Endometrial microvascular endothelial cells (primary cell): Measurements from ENCODE around the gene ACTR3. TPM values are rescaled to one million over a fixed set of nuclear protein-coding genes. Genes with fewer than 3 reads are reported as not detected.

ENCODE experiments used
- in situ Hi-C: cut with HindIII; loops from 2 replicates; pipeline ENCODE4 v1.10.0; 2017; ENCODE audit warnings: low sequenced_read_pairs, low pct_unique_long_range_greater_than_20kb; ENCODE audit errors: inconsistent ontology term
- total RNA-seq: library from RNA; depleted of rRNA; stranded (reverse); fragments of >200 nt; gene quantifications from one replicate; pipeline ENCODE4 v1.2.3, GENCODE V29; 2015; ENCODE audit errors: inconsistent ontology term

ACTR3 gene
- total RNA-seq, 1 donor from 2014 or later, result 468 TPM

GRCh38 chr2:113872201-113872600 lies 17.7 kb upstream of the ACTR3 start:
- in situ Hi-C loops, result no loop called here

- in situ Hi-C loops, result no loop called here
Measured at GRCh38 chr2:113873867-113874266, 16.0 kb upstream of the ACTR3 start.

- in situ Hi-C loops, result loop anchor here (25.0 kb wide), 1 partner anchor 113 kb away; the partner anchor contains the start of gene SLC35F5
Measured at GRCh38 chr2:113875135-113875534, 14.8 kb upstream of the ACTR3 start.

- in situ Hi-C loops, result loop anchor here (25.0 kb wide), 1 partner anchor 114 kb away; the partner anchor contains the start of gene SLC35F5
Measured at GRCh38 chr2:113876503-113877387, 13.1 kb upstream of the ACTR3 start.

DNA sequence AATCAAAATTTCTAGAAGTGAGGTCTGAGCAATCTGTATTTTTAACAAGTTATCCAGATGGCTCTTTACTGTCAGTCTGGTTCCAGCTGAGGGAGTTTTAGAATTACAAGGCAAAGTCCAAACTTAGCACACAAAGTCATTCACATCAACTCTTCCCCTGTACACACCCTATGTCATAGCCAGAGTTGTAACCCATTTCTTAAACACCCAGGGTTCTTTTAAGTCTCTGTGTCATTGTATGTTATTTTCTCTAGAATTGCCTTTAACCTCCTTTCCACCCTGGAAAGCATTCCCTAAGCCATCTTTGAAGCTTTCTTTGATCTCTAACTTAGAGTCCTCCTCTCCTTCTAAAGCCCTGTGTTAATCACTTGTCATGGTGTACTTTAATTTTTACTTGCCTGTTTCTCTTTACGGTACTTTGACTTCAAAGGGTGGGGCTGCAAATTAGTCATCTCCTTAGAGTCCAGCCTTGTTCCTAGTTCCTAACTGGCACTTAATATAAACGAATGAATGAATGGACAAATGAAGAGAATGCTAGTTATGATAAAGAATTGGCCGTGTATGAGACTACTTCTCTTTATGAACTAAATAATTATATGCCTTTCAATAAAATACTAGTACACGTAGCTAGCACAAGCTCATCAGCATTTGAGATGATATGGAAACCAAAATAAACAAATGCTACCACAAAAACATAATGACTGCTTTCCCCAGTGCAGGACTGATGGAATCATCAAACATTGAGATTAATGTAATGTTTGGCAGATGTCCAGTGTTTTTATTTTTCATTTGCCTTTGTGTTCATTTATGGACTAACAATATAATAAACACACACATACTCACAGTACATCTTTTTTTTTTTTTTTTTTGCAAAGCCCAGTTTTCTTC lies 11.9 kb upstream of the ACTR3 start:
- in situ Hi-C loops, result loop anchor here (25.0 kb wide), 1 partner anchor 116 kb away; the partner anchor contains the start of gene SLC35F5

DNA sequence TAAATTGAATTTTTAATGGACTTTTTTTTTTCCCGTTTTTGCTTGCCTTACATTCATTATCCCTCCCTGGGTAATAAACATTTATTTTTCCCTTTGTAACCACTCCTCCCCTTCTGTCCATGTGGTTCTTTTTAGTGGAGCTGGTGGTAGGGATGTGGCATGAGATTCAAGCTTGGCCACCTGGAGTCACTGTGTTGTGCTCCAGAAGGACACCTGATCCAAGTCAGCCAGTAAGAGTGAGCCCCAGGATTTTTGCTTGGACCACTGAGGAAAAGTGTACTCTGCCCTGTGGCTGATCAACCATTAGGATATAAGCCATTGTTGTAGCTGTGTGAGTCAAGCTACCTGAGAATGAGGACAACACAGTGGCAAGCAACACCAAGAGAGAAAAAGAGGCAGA lies 11.1 kb upstream of the ACTR3 start:
- in situ Hi-C loops, result loop anchor here (25.0 kb wide), 1 partner anchor 116 kb away; the partner anchor contains the start of gene SLC35F5

- in situ Hi-C loops, result loop anchor here (25.0 kb wide), 1 partner anchor 117 kb away; the partner anchor contains the start of gene SLC35F5
Measured at GRCh38 chr2:113879457-113879856, 10.4 kb upstream of the ACTR3 start.

- in situ Hi-C loops, result loop anchor here (10.0 to 25.0 kb wide), 2 partner anchors 48 to 124 kb away; partner anchors contain the start of gene SLC35F5
Measured at GRCh38 chr2:113886479-113887008, 3.3 kb upstream of the ACTR3 start.

DNA sequence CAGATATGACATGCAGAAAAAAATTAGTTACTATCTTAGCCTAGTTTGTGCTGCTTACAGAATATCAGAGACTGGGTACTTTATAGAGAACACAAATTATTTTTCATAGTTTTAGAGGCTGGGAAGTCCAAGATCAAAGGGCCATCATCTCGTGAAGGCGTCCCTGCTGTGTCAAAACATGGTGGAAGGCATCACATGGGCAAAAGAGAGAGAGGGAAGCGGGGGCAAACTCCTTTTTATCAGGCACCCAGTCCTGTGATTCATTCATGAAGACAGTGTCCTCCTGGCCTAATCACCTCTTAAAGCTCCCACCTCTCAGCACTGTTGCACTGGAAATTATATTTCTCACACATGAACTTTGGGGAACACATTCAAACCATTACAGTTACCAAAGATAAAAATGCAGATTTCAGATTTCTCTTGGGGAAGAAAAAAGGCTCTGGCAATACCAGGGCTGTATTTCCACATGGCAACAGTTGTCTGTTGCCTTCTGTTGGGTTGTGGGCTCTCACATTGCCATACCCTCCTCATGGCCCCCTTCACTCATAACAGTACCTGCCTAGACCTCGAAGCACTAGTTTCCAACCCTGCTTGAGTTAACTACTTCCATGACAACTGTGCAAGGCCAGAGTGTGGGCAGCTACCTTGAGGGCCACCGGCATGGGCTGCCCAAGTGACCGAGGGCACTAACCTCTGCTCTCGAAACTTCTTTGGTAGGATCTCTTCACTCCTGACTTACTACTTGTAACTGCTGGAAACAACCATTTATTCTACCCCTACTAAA lies 2.7 kb upstream of the ACTR3 start:
- in situ Hi-C loops, result loop anchor here (10.0 to 25.0 kb wide), 2 partner anchors 48 to 125 kb away; partner anchors contain the start of gene SLC35F5

GRCh38 chr2:113888641-113889470 lies 1.0 kb upstream of the ACTR3 start:
- in situ Hi-C loops, result loop anchor here (10.0 to 25.0 kb wide), 2 partner anchors 46 to 127 kb away; partner anchors contain the start of gene SLC35F5

GRCh38 chr2:113890253-113891235 lies 655 bp downstream of the ACTR3 start:
- in situ Hi-C loops, result loop anchor here (25.0 kb wide), 1 partner anchor 128 kb away; the partner anchor contains the start of gene SLC35F5

DNA sequence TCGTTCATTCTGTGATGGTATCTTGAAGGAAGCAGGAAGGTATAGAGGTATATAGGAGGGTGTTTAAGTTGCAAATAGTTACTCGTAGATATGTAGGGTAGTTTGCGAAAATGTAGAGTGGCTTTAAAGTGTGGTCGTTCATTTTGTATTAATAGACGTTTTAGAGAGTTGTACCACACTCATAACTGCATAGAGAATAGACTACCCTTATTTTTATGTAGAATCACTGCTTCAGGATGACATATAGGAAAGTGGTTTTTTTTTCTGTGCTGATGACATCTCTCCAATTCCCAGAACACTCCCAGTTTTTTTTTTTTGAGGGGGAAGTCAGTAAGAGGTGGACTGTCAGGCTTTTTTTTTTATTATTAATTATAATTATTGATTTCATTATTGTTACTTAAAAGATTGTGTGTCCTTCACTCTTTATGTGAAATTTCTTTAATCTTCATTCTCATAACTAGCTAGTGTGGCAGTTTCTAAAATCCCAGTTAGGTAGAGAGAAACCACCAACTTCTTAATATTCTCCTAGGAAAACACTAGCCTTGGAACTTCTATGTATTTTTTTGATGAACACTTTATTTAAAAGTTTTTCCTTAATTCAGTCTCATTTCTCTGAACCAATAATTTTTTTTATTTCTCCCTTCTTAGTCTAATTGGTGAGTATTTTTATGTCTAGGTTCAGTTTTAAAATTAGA lies 1.5 kb downstream of the ACTR3 start:
- in situ Hi-C loops, result loop anchor here (25.0 kb wide), 1 partner anchor 129 kb away; the partner anchor contains the start of gene SLC35F5

DNA sequence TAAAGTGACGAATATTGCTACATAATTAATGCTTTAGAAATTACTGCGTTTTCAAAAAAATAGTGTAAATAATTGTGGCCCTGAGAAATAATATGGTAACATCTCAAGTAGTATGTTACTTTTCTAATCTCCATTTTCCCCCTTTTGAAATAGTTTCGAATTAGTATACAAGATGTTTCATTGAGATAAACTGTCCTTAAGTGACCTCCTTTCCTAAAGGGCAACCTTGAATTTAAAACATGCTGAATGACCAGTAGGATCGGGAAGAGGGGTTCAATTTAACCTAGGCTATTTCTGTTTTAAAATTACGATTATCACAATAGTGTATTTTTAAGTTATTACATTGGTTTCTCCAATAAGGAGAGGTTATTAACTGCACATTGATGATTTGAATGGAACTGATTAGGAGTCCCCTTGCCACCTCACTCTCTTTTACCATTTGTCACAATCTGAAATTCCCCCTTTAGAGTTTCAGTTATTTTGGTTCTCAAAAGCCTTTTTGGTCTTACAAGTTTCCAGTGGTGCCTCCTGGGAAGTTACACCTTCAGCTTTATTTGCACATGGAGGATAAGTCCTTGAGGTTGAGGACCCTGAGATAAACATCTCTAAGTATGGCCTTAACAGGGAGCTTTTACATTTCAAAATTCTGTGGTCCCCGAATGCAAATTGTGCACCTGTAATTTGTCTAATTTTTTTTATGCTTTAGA lies 2.3 kb downstream of the ACTR3 start:
- in situ Hi-C loops, result loop anchor here (25.0 kb wide), 1 partner anchor 130 kb away; the partner anchor contains the start of gene SLC35F5

DNA sequence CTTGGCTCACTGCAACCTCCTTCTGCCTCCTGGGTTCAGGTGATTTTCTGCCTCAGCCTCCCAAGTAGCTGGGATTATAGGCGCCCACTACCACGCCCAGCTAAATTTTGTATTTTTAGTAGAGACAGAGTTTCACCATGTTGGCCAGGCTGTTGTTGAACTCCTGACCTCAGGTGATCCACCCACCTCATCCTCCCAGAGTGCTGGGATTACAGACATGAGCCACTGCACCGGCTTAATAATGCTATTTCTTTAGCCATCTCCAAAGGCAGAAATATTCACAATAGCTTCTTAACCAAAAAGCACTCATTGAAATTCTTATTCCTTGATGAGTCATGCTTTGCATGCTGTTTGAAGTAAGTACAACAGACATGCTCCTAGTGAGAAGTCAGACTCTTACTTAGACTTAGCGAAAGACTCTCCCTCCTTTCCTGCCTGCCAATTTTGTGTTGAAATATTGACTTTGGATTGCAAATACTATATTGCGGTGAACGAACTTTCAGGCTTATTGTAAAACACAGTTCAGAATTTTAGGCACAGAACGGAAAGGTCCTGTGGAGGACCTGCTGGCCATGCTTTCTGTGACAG lies 4.4 kb downstream of the ACTR3 start:
- in situ Hi-C loops, result loop anchor here (25.0 kb wide), 1 partner anchor 132 kb away; the partner anchor contains the start of gene SLC35F5
